HEK293T (cell line): Measurements from ENCODE around the gene SMURF1.

ENCODE experiments used
- CTCF ChIA-PET: fragments of 350-600 bp; formaldehyde crosslinking; extraction: SDS; loops from one replicate; lab custom pipeline; 2021; ENCODE audit warnings: antibody characterized with exemption, inconsistent platforms; lab: Yijun Ruan, JAX
- POLR2A ChIA-PET: fragments of 350-600 bp; formaldehyde crosslinking; extraction: SDS; loops from one replicate; lab custom pipeline; 2020; ENCODE audit warnings: antibody characterized with exemption, inconsistent platforms; lab: Yijun Ruan, JAX
- DNase-seq: peaks from one replicate; pipeline ENCODE4 v3.0.0; 2012; ENCODE audit warnings: mixed read lengths; ENCODE audit errors: extremely low spot score
- ARNT ChIP-seq: fragments of 450-650 bp; IDR thresholded peaks from 2 replicates; pipeline ENCODE4 v1.6.1; 2017; ENCODE audit warnings: mild to moderate bottlenecking
- BHLHE40 ChIP-seq: fragments of 450-650 bp; IDR thresholded peaks from 2 replicates; pipeline ENCODE4 v1.6.1; 2016; ENCODE audit warnings: mild to moderate bottlenecking, moderate library complexity, borderline replicate concordance
- CTBP1 ChIP-seq: fragments of 450-650 bp; IDR thresholded peaks from 2 replicates; pipeline ENCODE4 v1.6.1; 2016; ENCODE audit warnings: borderline replicate concordance
- ELF4 ChIP-seq: fragments of 450-650 bp; IDR thresholded peaks from 2 replicates; pipeline ENCODE4 v1.6.1; 2017; ENCODE audit warnings: antibody characterized with exemption
- FOXA1 ChIP-seq: fragments of 450-650 bp; IDR thresholded peaks from 2 replicates; pipeline ENCODE4 v1.6.1; 2016; ENCODE audit warnings: mild to moderate bottlenecking
- FOXK2 ChIP-seq: fragments of 450-650 bp; IDR thresholded peaks from 2 replicates; pipeline ENCODE4 v1.6.1; 2016; ENCODE audit warnings: mild to moderate bottlenecking
- FOXM1 ChIP-seq: fragments of 450-650 bp; IDR thresholded peaks from 2 replicates; pipeline ENCODE4 v1.6.1; 2017; ENCODE audit warnings: mild to moderate bottlenecking, borderline replicate concordance
- HDGF ChIP-seq: fragments of 450-650 bp; IDR thresholded peaks from 2 replicates; pipeline ENCODE4 v1.6.1; 2017; ENCODE audit warnings: antibody characterized with exemption, borderline replicate concordance
- L3MBTL2 ChIP-seq: fragments of 450-650 bp; conservative IDR thresholded peaks from 2 replicates; pipeline ENCODE4 v1.6.1; 2016; ENCODE audit warnings: mild to moderate bottlenecking
- LEF1 ChIP-seq: fragments of 450-650 bp; IDR thresholded peaks from 2 replicates; pipeline ENCODE4 v1.6.1; 2017; ENCODE audit warnings: mild to moderate bottlenecking, borderline replicate concordance
- NFRKB ChIP-seq: fragments of 450-650 bp; IDR thresholded peaks from 2 replicates; pipeline ENCODE4 v1.6.1; 2016; ENCODE audit warnings: mild to moderate bottlenecking, moderate library complexity
- PKNOX1 ChIP-seq: fragments of 450-650 bp; IDR thresholded peaks from 2 replicates; pipeline ENCODE4 v1.6.1; 2016
- SP1 ChIP-seq: fragments of 450-650 bp; IDR thresholded peaks from 2 replicates; pipeline ENCODE4 v1.6.1; 2017
- SUZ12 ChIP-seq: fragments of 450-650 bp; IDR thresholded peaks from 2 replicates; pipeline ENCODE4 v1.6.1; 2016; ENCODE audit warnings: mild to moderate bottlenecking
- TARDBP ChIP-seq: fragments of 450-650 bp; IDR thresholded peaks from 2 replicates; pipeline ENCODE4 v1.6.1; 2016
- ZNF384 ChIP-seq: fragments of 450-650 bp; IDR thresholded peaks from 2 replicates; pipeline ENCODE4 v1.6.1; 2016

The SMURF1 gene

GRCh38 chr7:99037327-99037940 lies 106.5 kb downstream of the SMURF1 start:
- no peak for DNase-seq
- ChIA-PET POLR2A (no interaction called here), CTCF (no interaction called here)
- TF ChIP-seq HDGF = no peak
- no peak for TF ChIP-seq ZNF384
- no peak for TF ChIP-seq FOXK2
- no peak for TF ChIP-seq ARNT
- no peak for TF ChIP-seq SUZ12
- TF ChIP-seq NFRKB = no peak
- no peak for TF ChIP-seq L3MBTL2
- no peak for TF ChIP-seq PKNOX1
- TF ChIP-seq FOXM1 = no peak
- no peak for TF ChIP-seq LEF1
- no peak for TF ChIP-seq FOXA1
- TF ChIP-seq TARDBP = no peak

GRCh38 chr7:99036546-99037111 lies 107.3 kb downstream of the SMURF1 start:
- TF ChIP-seq ZNF384 = no peak
- no peak for TF ChIP-seq HDGF
- no peak for TF ChIP-seq LEF1
- no peak for TF ChIP-seq CTBP1
- TF ChIP-seq L3MBTL2 = no peak
- peak; percentile 51 for DNase-seq
- ChIA-PET POLR2A (no interaction called here), CTCF (interaction anchor here (0.7 to 1.3 kb wide), 2 partner anchors 56 to 102 kb away, joined by 4 to 9 read pairs; no protein-coding TSS in a partner anchor)

GRCh38 chr7:99035723-99036545 lies 108.0 kb downstream of the SMURF1 start:
- DNase-seq = no peak
- ChIA-PET CTCF (interaction anchor here (1.3 kb wide), 1 partner anchor 55 kb away, joined by 9 read pairs; no protein-coding TSS in a partner anchor), POLR2A (no interaction called here)
- TF ChIP-seq ARNT (no peak), ZNF384 (no peak), ELF4 (no peak)

- CTCF ChIA-PET = interaction anchor here (1.3 kb wide), 1 partner anchor 54 kb away, joined by 9 read pairs; no protein-coding TSS in a partner anchor
- TF ChIP-seq FOXM1 (no peak), PKNOX1 (no peak), TARDBP (no peak), FOXK2 (no peak)
- DNase-seq = no peak
- POLR2A ChIA-PET = no interaction called here
Measured at GRCh38 chr7:99034932-99035722, 108.8 kb downstream of the SMURF1 start.

- ChIA-PET CTCF (no interaction called here), POLR2A (no interaction called here)
- TF ChIP-seq CTBP1 (no peak), SP1 (no peak), BHLHE40 (no peak), ELF4 (no peak), NFRKB (no peak), ARNT (no peak), PKNOX1 (no peak), LEF1 (no peak), HDGF (no peak)
- DNase-seq = no peak
Measured at GRCh38 chr7:99033765-99034164, 110.1 kb downstream of the SMURF1 start.

GRCh38 chr7:99032928-99033327 lies 111.0 kb downstream of the SMURF1 start:
- no peak for DNase-seq
- POLR2A ChIA-PET = no interaction called here
- CTCF ChIA-PET = no interaction called here
- TF ChIP-seq PKNOX1 (no peak), FOXK2 (no peak), ARNT (no peak), HDGF (no peak), FOXM1 (no peak), ZNF384 (no peak), TARDBP (no peak)
